SK-N-SH treated with all-trans-retinoic acid at 6 μM for 48 hours (cell line): ENCODE data around the gene MTHFD1.

Experiments
- ATAC-seq: fragments of 200-7000 bp; cut with Tn5 transposase; 3 replicates; pipeline ENCODE4 v1.9.1; 2020; ENCODE audit warnings: mild to moderate bottlenecking, moderate library complexity
- ARNTL ChIP-seq: fragments of 450-650 bp; formaldehyde crosslinking; IDR thresholded peaks from 2 replicates; pipeline ENCODE4 v1.5.0; 2020; ENCODE audit warnings: low read depth, mild to moderate bottlenecking, moderate library complexity, borderline replicate concordance
- BACH2 ChIP-seq: fragments of 250-450 bp; sonication (Bioruptor Pico); IDR thresholded peaks from 2 replicates; pipeline ENCODE4 v1.9.0; 2021; ENCODE audit warnings: mild to moderate bottlenecking, borderline replicate concordance
- CSDC2 ChIP-seq: fragments of 250-450 bp; sonication (Bioruptor Pico); IDR thresholded peaks from 2 replicates; pipeline ENCODE4 v1.5.0; 2020; ENCODE audit warnings: mild to moderate bottlenecking, moderate library complexity
- CSRNP3 ChIP-seq: fragments of 250-450 bp; sonication (Bioruptor Pico); IDR thresholded peaks from 2 replicates; pipeline ENCODE4 v1.5.1; 2021; ENCODE audit warnings: mild to moderate bottlenecking, moderate library complexity
- ESRRG ChIP-seq: fragments of 250-450 bp; sonication (Bioruptor Pico); IDR thresholded peaks from 2 replicates; pipeline ENCODE4 v1.6.1; 2021; ENCODE audit warnings: mild to moderate bottlenecking
- GLIS3 ChIP-seq: fragments of 250-450 bp; sonication (Bioruptor Pico); IDR thresholded peaks from 2 replicates; pipeline ENCODE4 v1.5.0; 2020; ENCODE audit warnings: mild to moderate bottlenecking, moderate library complexity
- ISL1 ChIP-seq: fragments of 250-450 bp; sonication (Bioruptor Pico); IDR thresholded peaks from 2 replicates; pipeline ENCODE4 v2.1.2; 2022; ENCODE audit warnings: mild to moderate bottlenecking, moderate library complexity
- POU6F1 ChIP-seq: fragments of 250-450 bp; sonication (Bioruptor Pico); IDR thresholded peaks from 2 replicates; pipeline ENCODE4 v1.8.0; 2021; ENCODE audit warnings: low read depth, mild to moderate bottlenecking, moderate library complexity, borderline replicate concordance
- PPARA ChIP-seq: fragments of 250-450 bp; sonication (Bioruptor Pico); IDR thresholded peaks from 2 replicates; pipeline ENCODE4 v1.5.0; 2020; ENCODE audit warnings: mild to moderate bottlenecking, borderline replicate concordance
- RARB ChIP-seq: fragments of 250-450 bp; sonication (Bioruptor Pico); IDR thresholded peaks from 2 replicates; pipeline ENCODE4 v1.8.0; 2021; ENCODE audit warnings: mild to moderate bottlenecking, moderate library complexity
- SNAI2 ChIP-seq: fragments of 250-450 bp; sonication (Bioruptor Pico); IDR thresholded peaks from 2 replicates; pipeline ENCODE4 v1.5.0; 2020; ENCODE audit warnings: mild to moderate bottlenecking, moderate library complexity
- TCF4 ChIP-seq: fragments of 250-450 bp; sonication (Bioruptor Pico); IDR thresholded peaks from 2 replicates; pipeline ENCODE4 v1.8.0; 2021; ENCODE audit warnings: mild to moderate bottlenecking, moderate library complexity, borderline replicate concordance
- TOX ChIP-seq: fragments of 250-450 bp; sonication (Bioruptor Pico); IDR thresholded peaks from 2 replicates; pipeline ENCODE4 v1.8.0; 2021; ENCODE audit warnings: mild to moderate bottlenecking, moderate library complexity, borderline replicate concordance
- TSHZ2 ChIP-seq: fragments of 250-450 bp; sonication (Bioruptor Pico); IDR thresholded peaks from 2 replicates; pipeline ENCODE4 v1.5.0; 2020; ENCODE audit warnings: mild to moderate bottlenecking, moderate library complexity
- ZC3H10 ChIP-seq: fragments of 250-450 bp; sonication (Bioruptor Pico); IDR thresholded peaks from 2 replicates; pipeline ENCODE4 v1.5.1; 2021; ENCODE audit warnings: mild to moderate bottlenecking, moderate library complexity
- ZFP3 ChIP-seq: fragments of 250-450 bp; sonication (Bioruptor Pico); IDR thresholded peaks from 2 replicates; pipeline ENCODE4 v1.5.0; 2020; ENCODE audit warnings: mild to moderate bottlenecking, moderate library complexity
- ZFP30 ChIP-seq: fragments of 450-650 bp; formaldehyde crosslinking; IDR thresholded peaks from 2 replicates; pipeline ENCODE4 v1.5.0; 2022; ENCODE audit warnings: mild to moderate bottlenecking, moderate library complexity
- ZNF565 ChIP-seq: fragments of 450-650 bp; formaldehyde crosslinking; conservative IDR thresholded peaks from 2 replicates; pipeline ENCODE4 v1.5.0; 2020; ENCODE audit warnings: low read depth, mild to moderate bottlenecking, moderate library complexity
- ZNF70 ChIP-seq: fragments of 450-650 bp; formaldehyde crosslinking; IDR thresholded peaks from 2 replicates; pipeline ENCODE4 v1.5.0; 2020; ENCODE audit warnings: mild to moderate bottlenecking, moderate library complexity
- ZNF8 ChIP-seq: fragments of 450-650 bp; formaldehyde crosslinking; IDR thresholded peaks from 2 replicates; pipeline ENCODE4 v1.5.0; 2020; ENCODE audit warnings: mild to moderate bottlenecking, moderate library complexity
- TF ChIP-seq, protein P1 (sequence below): fragments of 250-450 bp; sonication (Bioruptor Pico); IDR thresholded peaks from 2 replicates; pipeline ENCODE4 v1.5.1; 2020; ENCODE audit warnings: low read depth, mild to moderate bottlenecking, moderate library complexity
- TF ChIP-seq, protein P2 (sequence below): fragments of 250-450 bp; sonication (Bioruptor Pico); IDR thresholded peaks from 2 replicates; pipeline ENCODE4 v1.8.0; 2020; ENCODE audit warnings: mild to moderate bottlenecking, moderate library complexity, borderline replicate concordance

Gene MTHFD1

GRCh38 chr14:64400829-64401459 is 12.8 kb downstream of the MTHFD1 start:
- ATAC-seq = no peak
- no peak for TF ChIP-seq CSDC2 (CRISPR knock-in tag)
- TF ChIP-seq BACH2 (CRISPR knock-in tag) = no peak
- TF ChIP-seq ZNF8 (CRISPR knock-in tag) = no peak
- TF ChIP-seq ZNF565 (CRISPR knock-in tag) = no peak
- TF ChIP-seq, protein P1, sequence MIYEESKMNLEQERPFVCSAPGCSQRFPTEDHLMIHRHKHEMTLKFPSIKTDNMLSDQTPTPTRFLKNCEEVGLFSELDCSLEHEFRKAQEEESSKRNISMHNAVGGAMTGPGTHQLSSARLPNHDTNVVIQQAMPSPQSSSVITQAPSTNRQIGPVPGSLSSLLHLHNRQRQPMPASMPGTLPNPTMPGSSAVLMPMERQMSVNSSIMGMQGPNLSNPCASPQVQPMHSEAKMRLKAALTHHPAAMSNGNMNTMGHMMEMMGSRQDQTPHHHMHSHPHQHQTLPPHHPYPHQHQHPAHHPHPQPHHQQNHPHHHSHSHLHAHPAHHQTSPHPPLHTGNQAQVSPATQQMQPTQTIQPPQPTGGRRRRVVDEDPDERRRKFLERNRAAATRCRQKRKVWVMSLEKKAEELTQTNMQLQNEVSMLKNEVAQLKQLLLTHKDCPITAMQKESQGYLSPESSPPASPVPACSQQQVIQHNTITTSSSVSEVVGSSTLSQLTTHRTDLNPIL = no peak
- TF ChIP-seq RARB (CRISPR knock-in tag) = no peak
- no peak for TF ChIP-seq SNAI2 (CRISPR knock-in tag)
- TF ChIP-seq GLIS3 (CRISPR knock-in tag) = no peak
- no peak for TF ChIP-seq ZC3H10

DNA sequence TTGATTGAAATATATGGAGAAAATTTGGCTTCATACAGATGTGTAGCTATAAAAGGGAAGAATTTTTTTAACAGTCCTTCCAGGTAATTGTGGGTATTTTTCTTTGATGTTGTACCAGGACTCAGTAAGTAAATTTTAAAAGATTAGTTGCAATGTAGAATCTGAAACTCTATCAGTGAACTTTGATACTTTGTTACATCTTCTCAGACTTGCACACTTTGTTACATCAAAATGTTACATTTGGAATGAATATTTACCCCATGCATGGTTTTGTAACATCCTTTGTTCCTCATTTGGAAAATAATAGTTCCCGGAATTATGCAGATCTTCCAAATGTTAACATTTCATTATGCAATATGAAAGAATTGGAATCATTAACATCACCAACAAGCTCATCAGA is 13.8 kb downstream of the MTHFD1 start:
- ATAC-seq = no peak
- TF ChIP-seq ARNTL (CRISPR knock-in tag) = no peak
- TF ChIP-seq, protein P1 = no peak
- no peak for TF ChIP-seq ESRRG (CRISPR knock-in tag)
- TF ChIP-seq GLIS3 (CRISPR knock-in tag) = no peak
- no peak for TF ChIP-seq ISL1 (CRISPR knock-in tag)

GRCh38 chr14:64405295-64405694 is 17.1 kb downstream of the MTHFD1 start:
- ATAC-seq = no peak
- TF ChIP-seq, protein P1 = no peak
- TF ChIP-seq ZFP30 (CRISPR knock-in tag) = no peak
- TF ChIP-seq PPARA (CRISPR knock-in tag) = no peak
- TF ChIP-seq GLIS3 (CRISPR knock-in tag) = no peak
- no peak for TF ChIP-seq RARB (CRISPR knock-in tag)
- TF ChIP-seq ZC3H10 = no peak
- no peak for TF ChIP-seq SNAI2 (CRISPR knock-in tag)
- no peak for TF ChIP-seq ZNF70
- no peak for TF ChIP-seq TOX
- no peak for TF ChIP-seq ARNTL (CRISPR knock-in tag)
- TF ChIP-seq, protein P2, sequence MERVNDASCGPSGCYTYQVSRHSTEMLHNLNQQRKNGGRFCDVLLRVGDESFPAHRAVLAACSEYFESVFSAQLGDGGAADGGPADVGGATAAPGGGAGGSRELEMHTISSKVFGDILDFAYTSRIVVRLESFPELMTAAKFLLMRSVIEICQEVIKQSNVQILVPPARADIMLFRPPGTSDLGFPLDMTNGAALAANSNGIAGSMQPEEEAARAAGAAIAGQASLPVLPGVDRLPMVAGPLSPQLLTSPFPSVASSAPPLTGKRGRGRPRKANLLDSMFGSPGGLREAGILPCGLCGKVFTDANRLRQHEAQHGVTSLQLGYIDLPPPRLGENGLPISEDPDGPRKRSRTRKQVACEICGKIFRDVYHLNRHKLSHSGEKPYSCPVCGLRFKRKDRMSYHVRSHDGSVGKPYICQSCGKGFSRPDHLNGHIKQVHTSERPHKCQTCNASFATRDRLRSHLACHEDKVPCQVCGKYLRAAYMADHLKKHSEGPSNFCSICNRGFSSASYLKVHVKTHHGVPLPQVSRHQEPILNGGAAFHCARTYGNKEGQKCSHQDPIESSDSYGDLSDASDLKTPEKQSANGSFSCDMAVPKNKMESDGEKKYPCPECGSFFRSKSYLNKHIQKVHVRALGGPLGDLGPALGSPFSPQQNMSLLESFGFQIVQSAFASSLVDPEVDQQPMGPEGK (CRISPR knock-in tag) = no peak
- no peak for TF ChIP-seq ZFP3 (CRISPR knock-in tag)
- no peak for TF ChIP-seq POU6F1
- TF ChIP-seq ZNF565 (CRISPR knock-in tag) = no peak
- TF ChIP-seq TCF4 (CRISPR knock-in tag) = no peak
- TF ChIP-seq, all 23 proteins: peak for 0

- ATAC-seq = no peak
- TF ChIP-seq ZFP30 (CRISPR knock-in tag) (no peak), CSRNP3 (CRISPR knock-in tag) (no peak), ZC3H10 (no peak), TCF4 (CRISPR knock-in tag) (no peak), TSHZ2 (no peak), ZNF565 (CRISPR knock-in tag) (no peak), PPARA (CRISPR knock-in tag) (no peak), ISL1 (CRISPR knock-in tag) (no peak), ARNTL (CRISPR knock-in tag) (no peak)
- TF ChIP-seq, protein P2 (CRISPR knock-in tag) = no peak
Measured at GRCh38 chr14:64407329-64407728, 19.2 kb downstream of the MTHFD1 start.
